NCI-H526 treated with DMSO at 0.1 percent for 48 hours (cell line): ENCODE results near the gene DRC1.
"Not testable (repeated sequence)": the region's sequence is repeated elsewhere in the genome, so short reads cannot be mapped to it uniquely, and the experiment has no call there.

Source experiments
- DNase-seq: peaks from one replicate; lab custom pipeline; 2025; lab: John Stamatoyannopoulos, UW

DRC1 gene

DNA sequence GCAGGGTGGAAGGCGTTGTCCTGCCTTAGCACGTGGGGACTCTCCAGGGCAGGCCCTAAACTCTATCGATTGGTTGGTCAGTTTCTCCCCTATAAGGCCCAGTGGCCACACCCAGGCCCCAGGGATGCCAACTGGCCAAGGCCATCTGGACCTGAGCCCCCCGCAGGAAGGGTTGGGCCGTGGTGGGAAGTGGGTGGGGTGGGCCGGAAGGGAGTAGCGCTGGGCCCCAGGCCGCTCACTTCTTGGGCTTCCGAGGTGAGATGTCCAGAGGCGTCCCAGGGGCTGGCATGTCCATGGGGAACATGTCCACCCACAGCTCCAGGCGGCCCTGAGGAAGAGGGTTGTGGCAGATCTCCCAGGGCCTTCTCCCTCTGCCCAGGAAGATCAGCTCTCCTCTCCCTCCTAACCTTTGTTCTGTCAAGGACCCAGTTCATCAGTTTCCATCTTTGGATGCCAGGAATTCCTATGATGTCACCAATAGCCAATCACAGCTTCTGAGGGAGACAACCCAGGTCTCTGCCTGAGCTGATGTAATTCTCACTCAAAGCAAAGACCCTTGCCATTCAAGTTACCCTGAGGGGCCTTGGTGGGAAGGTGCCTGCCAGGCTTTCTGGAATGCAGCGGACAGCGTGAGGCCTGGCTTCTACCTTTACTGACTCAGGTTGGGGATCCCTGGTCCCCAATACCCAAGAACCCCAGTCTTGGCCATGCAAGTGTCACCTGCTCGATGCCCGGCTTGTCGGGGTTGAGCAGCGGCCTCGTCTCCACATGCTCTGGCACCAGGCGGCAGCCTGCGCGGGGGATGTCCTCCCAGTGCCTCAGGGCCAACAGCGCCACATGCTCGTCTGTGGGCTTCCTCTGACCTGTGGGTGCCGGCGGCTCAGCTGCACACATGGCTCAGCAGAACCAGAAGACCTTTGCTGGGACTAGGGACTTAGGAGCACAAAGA lies 61.8 kb downstream of the DRC1 start:
- DNase-seq, result no peak

GRCh38 chr2:26464390-26465265 lies 62.9 kb downstream of the DRC1 start:
- DNase-seq, result no peak

DNA sequence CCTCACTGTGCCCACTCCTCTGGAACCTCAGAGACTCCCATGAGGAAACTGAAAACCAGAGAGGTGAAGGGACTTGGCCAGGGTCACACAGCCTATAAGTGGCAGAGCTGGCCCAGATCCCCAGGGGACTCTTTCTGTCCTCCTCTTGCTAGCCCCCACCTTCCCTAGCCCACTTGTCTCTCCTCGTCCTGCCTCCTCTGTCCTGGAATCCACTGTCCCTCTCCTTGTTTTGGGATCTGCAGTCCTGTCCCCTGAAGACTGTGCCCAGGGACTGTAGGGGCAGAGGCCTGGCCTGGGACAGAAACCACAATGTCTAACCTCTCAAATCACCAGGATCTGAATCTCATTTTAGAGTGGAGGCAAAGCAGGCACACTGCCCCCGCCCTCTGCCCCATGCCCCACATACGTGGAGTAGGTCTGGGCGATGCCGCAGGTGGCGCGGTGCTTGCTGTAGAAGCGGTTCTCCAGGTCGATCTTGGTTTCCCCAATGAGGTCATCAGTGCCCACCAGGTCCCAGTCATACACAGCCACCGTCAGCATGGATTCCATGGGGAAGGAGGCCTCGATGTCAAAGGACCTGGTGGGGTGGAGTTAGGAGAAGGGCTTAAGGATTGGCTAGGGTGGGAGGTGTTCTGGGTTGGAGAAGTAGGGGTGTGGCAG lies 63.7 kb downstream of the DRC1 start:
- DNase-seq, result no peak

- DNase-seq, result no peak
Measured at GRCh38 chr2:26465981-26466471, 64.3 kb downstream of the DRC1 start.

GRCh38 chr2:26466662-26467310 lies 65.1 kb downstream of the DRC1 start:
- DNase-seq, result no peak

DNA sequence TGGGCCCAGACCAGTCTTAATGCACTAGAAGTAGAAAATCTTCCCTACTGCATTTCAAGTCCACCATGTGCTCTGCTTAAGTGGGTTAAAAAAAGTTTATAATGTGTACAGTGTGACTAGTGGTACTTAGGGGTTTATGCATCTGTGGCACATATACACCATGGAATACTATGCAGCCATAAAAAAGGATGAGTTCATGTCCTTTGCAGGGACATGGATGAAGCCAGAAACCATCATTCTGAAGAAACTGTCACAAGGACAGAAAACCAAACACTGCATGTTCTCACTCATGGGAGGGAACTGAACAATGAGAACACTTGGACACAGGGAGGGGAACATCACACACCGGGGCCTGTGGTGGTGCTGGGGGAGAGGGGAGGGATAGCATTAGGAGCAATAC lies 66.8 kb downstream of the DRC1 start:
- DNase-seq, result not testable (repeated sequence)

DNA sequence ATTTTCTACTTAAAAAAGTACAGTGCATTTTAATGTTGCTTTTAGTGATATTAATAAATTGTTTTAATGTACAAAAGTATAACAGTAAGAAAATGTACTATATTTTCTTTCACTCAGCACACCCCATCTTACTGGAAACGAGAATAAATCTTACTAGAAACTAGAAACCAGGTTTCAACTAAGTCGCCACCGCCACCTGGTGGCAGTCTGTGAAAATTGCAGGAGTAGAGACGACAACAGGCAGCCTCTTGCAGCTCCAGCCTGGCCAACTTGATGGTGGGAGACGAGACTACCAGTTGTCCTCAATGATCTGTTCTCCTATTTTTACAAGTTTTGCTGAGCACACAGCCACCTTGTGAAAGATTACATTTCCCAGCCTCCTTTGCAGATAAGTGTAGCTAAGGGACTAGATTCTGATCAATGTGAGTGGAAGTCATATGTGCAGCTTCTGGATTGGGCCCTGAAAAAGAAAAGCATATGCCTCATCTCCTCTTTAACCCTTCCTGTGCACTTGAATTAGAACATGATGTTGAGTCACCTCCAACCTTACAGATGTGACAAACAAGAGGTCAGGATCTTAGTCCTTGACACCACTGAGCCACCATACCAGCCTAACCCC lies 67.5 kb downstream of the DRC1 start:
- DNase-seq, result peak; percentile 66

DNA sequence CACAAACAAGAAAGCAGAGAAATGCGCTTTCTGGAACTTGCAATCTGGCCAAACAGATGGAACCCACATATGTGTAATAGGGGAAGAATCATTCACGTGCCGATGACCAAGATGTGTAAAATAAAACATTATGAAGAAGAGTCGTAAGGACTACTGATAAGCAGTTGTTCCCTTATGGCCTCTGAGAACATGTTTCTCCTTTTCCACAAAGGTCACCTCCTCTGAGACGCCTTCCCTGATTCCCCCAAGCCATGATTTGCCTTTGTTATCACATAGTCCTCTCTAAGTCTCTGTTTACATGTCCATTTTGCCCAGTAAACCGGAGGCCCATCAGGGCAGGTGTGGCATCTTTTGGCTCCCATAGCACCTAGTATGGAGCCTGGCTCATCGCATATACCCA lies 68.2 kb downstream of the DRC1 start:
- DNase-seq, result no peak

DNA sequence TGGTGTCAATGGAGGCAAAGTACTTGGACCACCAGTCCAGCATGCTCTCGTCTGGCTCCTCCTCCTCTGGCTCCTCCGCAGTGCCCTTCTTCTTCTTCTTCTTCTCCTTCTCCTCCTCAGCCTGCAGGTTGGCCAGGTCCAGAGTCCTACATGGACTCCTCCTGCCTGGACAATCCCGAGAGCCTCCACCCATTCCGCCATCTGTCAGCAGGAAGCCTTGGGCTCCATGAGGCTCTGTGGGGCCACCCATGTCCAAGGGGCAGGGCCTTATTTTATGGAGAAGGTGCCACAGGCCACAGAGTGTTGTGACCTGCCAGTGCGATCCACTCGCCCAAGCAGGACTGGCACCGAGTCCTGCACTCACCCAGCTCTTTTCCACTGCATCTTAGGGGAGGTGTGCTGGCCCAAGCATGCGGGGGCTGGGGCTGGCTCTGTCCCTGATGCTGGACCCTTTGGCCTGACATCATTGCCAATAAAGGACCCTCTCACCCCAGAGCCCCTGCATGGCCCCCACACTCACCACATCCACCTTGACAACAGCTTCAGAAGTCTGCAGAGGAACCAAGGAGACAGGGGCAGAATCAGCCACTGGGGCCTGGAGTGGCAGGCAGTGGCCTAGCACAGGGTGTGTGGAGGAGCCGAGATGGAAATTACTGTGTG lies 69.0 kb downstream of the DRC1 start:
- no peak for DNase-seq

- no peak for DNase-seq
Measured at GRCh38 chr2:26471289-26471688, 69.6 kb downstream of the DRC1 start.

- DNase-seq, result no peak
Measured at GRCh38 chr2:26471766-26472706, 70.3 kb downstream of the DRC1 start.

GRCh38 chr2:26472821-26473655 lies 71.3 kb downstream of the DRC1 start:
- DNase-seq, result no peak

GRCh38 chr2:26473796-26474195 lies 72.1 kb downstream of the DRC1 start:
- DNase-seq, result no peak

- no peak for DNase-seq
Measured at GRCh38 chr2:26474261-26474785, 72.6 kb downstream of the DRC1 start.

- no peak for DNase-seq
Measured at GRCh38 chr2:26475037-26475436, 73.3 kb downstream of the DRC1 start.

- DNase-seq, result no peak
Measured at GRCh38 chr2:26475832-26476501, 74.2 kb downstream of the DRC1 start.

DNA sequence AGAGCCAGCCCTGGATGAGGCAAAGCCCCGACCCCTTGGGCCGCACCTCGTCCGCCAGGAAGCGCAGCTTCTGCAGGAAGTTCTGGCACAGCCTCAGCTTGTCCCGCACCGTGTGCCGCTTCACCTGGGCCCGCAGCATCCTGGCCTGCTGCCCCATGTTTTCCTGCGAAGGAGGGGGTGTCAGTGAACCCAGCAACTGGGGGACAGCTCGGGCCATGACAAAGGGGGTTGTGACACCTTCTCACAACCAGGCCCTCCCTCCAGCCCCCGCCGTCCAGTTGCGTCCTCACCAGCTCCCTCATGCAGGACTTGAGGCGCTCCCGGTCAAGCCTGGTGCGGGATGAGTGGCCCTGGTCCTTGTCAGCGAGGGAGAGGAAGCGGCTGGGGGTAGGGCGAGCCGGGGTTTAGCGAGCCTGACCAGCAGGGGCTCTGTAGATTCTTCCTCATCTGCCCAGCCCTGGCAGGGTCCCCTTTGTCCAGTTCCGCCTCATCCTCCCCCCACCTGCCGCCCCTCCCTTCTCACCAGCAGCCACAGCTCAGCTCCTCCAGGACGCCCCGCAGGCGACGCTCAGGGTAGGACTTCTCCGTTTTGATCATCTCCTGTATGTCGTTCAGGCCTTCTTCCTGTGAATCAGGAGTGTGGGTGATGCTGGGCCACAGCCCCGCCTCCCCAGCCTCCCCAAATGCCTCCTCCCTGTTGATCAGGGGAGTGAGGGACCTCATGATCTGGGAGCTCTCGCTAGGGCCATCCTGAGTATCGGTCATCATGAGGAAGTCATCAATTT lies 75.6 kb downstream of the DRC1 start:
- DNase-seq, result no peak
